ENCODE results near the gene MARCHF2. TPM values are rescaled to one million over a fixed set of nuclear protein-coding genes. Genes with fewer than 3 reads are reported as not detected.
A peak's percentile ranks its signal among the peaks of the same experiment; 100 is the strongest.

Gene MARCHF2
- total RNA-seq, 5 donors from 2014 or later (not counting 1 experiment from before 2014, with no cell fraction given) = 20.6 to 40.7 (median 35.6) TPM

- H3K27ac Mint-ChIP-seq = peak overlapping the region; percentile 75 to 86
- H3K9me3 ChIP-seq = no peaks in the 10 kb centered on the region
- H3K4me1 ChIP-seq (ENCODE audit: control insufficient read depth in 1 of 2, extremely low read depth in 1 of 2, insufficient read depth in 2 of 2, low read length in 2 of 2) = peaks cover 7 to 41% of the 10 kb centered on the region in 2 experiments
- POLR2A ChIA-PET = no interaction called here
- CTCF ChIA-PET = interaction anchor here in 1 of 2 donors (0.6 to 2.5 kb wide), 2 partner anchors 22 to 825 kb away, joined by 4 to 24 read pairs; partner anchors contain the start of gene MARCHF2
- peak overlapping the region; percentile 55 for H3K27ac ChIP-seq (ENCODE audit: low read length)
- H3K4me1 Mint-ChIP-seq = peaks cover 26 to 47% (median 34%) of the 10 kb centered on the region in 3 donors
- no peaks in the 10 kb centered on the region for H3K27me3 ChIP-seq (replicated peaks in 1 of 2; ENCODE audit: control insufficient read depth in 2 of 2, extremely low read depth in 1 of 2, insufficient read depth in 2 of 2, low read length in 1 of 2)
- H3K27me3 Mint-ChIP-seq = no peaks in the 10 kb centered on the region
- peak overlapping the region; percentile 74 to 87 (median 80) for H3K4me3 Mint-ChIP-seq
- no peaks in the 10 kb centered on the region for H3K9me3 Mint-ChIP-seq
- peak overlapping the region in 1 of 2 donors; percentile 79 for H3K4me3 ChIP-seq (ENCODE audit: control insufficient read depth in 1 of 2, extremely low read depth in 1 of 2, low read length in 1 of 2)
- ATAC-seq (replicated peaks in 1 of 4) = no peak
- DNase-seq = peak in 2 of 35 experiments; percentile 3 to 14
- H3K36me3 ChIP-seq (ENCODE audit: control insufficient read depth in 2 of 2, extremely low read depth in 1 of 2, insufficient read depth in 1 of 2, low read length in 1 of 2) = peaks cover 6 to 7% of the 10 kb centered on the region in 2 donors
- H3K36me3 Mint-ChIP-seq = peaks cover 7% of the 10 kb centered on the region
- 74% methylated on average over 22 of the region's 23 CpGs for WGBS (ENCODE audit: insufficient coverage)
These were observed 21.7 kb upstream of the MARCHF2 start for GRCh38 chr19:8391198-8392016.

DNA sequence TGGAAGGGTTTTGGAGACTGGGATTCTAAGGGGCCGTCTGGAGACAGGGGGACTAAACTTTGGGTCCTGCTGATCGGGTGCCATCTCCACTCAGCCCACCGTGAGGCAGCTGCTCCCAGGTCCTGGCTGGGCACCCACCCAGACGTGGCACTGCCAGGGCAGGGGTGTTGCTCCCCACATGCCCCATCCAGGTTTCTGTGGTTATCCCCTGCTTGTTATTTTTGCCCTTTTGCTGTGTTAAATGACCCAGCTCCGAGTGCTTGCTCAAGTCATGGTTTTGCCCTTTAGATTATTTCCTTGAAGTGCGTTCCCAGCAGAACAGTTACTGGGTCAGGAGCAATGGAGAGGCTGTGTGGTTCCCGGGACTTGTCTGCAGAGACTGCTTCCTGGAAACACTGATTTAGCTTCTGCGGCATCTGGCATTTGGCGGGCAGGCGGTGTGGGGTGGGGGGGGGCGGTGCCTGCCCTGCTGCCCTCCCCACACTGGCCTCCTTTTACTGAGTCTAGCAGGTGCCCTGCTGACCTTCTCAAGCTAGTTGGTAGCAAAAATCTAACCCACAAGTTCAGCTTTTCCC lies 21.0 kb upstream of the MARCHF2 start:
- Histone ChIP-seq H3K27me3 (replicated peaks in 1 of 2; ENCODE audit: control insufficient read depth in 2 of 2, extremely low read depth in 1 of 2, insufficient read depth in 2 of 2, low read length in 1 of 2) (no peaks in the 10 kb centered on the region), H3K27ac (ENCODE audit: low read length) (no peak overlapping the region), H3K4me1 (ENCODE audit: control insufficient read depth in 1 of 2, extremely low read depth in 1 of 2, insufficient read depth in 2 of 2, low read length in 2 of 2) (peaks cover 7 to 48% of the 10 kb centered on the region in 2 experiments), H3K4me3 (ENCODE audit: control insufficient read depth in 1 of 2, extremely low read depth in 1 of 2, low read length in 1 of 2) (no peak overlapping the region), H3K9me3 (no peaks in the 10 kb centered on the region), H3K36me3 (ENCODE audit: control insufficient read depth in 2 of 2, extremely low read depth in 1 of 2, insufficient read depth in 1 of 2, low read length in 1 of 2) (peaks cover 6 to 7% of the 10 kb centered on the region in 2 donors)
- peaks cover 3% of the 10 kb centered on the region for H3K36me3 Mint-ChIP-seq
- ChIA-PET POLR2A (interaction anchor here in 1 of 2 donors (0.6 kb wide), 1 partner anchor 51 kb away, joined by 5 read pairs; no protein-coding TSS in a partner anchor), CTCF (interaction anchor here (0.6 to 2.5 kb wide), 4 partner anchors 21 to 826 kb away, joined by 3 to 24 read pairs (median 4); partner anchors contain the start of gene MARCHF2 (in 1 of the 2))
- H3K9me3 Mint-ChIP-seq = no peaks in the 10 kb centered on the region
- DNase-seq = no peak
- 60% methylated on average over 10 of the region's 11 CpGs for WGBS (ENCODE audit: insufficient coverage)
- H3K27me3 Mint-ChIP-seq = no peaks in the 10 kb centered on the region
- peak overlapping the region; percentile 25 to 87 (median 53) for H3K4me3 Mint-ChIP-seq
- peaks cover 33 to 50% (median 40%) of the 10 kb centered on the region in 3 donors for H3K4me1 Mint-ChIP-seq
- peak overlapping the region; percentile 36 to 64 for H3K27ac Mint-ChIP-seq
- no peak for ATAC-seq (replicated peaks in 1 of 4)

- DNase-seq = no peak
- 90% methylated on average over 8 of the region's 8 CpGs for WGBS (ENCODE audit: insufficient coverage)
- ChIA-PET POLR2A (no interaction called here), CTCF (interaction anchor here (0.5 to 0.6 kb wide), 2 partner anchors 21 to 22 kb away, joined by 3 read pairs; no protein-coding TSS in a partner anchor)
- Histone ChIP-seq H3K36me3 (ENCODE audit: control insufficient read depth in 2 of 2, extremely low read depth in 1 of 2, insufficient read depth in 1 of 2, low read length in 1 of 2) (peaks cover 12 to 13% of the 10 kb centered on the region in 2 donors), H3K4me1 (ENCODE audit: control insufficient read depth in 1 of 2, extremely low read depth in 1 of 2, insufficient read depth in 2 of 2, low read length in 2 of 2) (peaks cover 7 to 57% of the 10 kb centered on the region in 2 experiments), H3K27me3 (replicated peaks in 1 of 2; ENCODE audit: control insufficient read depth in 2 of 2, extremely low read depth in 1 of 2, insufficient read depth in 2 of 2, low read length in 1 of 2) (no peaks in the 10 kb centered on the region), H3K4me3 (ENCODE audit: control insufficient read depth in 1 of 2, extremely low read depth in 1 of 2, low read length in 1 of 2) (no peak overlapping the region), H3K27ac (ENCODE audit: low read length) (no peak overlapping the region), H3K9me3 (no peaks in the 10 kb centered on the region)
- H3K27me3 Mint-ChIP-seq = no peaks in the 10 kb centered on the region
- H3K4me3 Mint-ChIP-seq = peak overlapping the region in 1 of 3 donors; percentile 21
- H3K36me3 Mint-ChIP-seq = peaks cover 3% of the 10 kb centered on the region
- peaks cover 36 to 58% (median 43%) of the 10 kb centered on the region in 3 donors for H3K4me1 Mint-ChIP-seq
- H3K27ac Mint-ChIP-seq = peak overlapping the region in 1 of 2 donors; percentile 23
- H3K9me3 Mint-ChIP-seq = no peaks in the 10 kb centered on the region
- no peak for ATAC-seq (replicated peaks in 1 of 4)
These were observed 19.8 kb upstream of the MARCHF2 start for GRCh38 chr19:8393192-8393870.

DNA sequence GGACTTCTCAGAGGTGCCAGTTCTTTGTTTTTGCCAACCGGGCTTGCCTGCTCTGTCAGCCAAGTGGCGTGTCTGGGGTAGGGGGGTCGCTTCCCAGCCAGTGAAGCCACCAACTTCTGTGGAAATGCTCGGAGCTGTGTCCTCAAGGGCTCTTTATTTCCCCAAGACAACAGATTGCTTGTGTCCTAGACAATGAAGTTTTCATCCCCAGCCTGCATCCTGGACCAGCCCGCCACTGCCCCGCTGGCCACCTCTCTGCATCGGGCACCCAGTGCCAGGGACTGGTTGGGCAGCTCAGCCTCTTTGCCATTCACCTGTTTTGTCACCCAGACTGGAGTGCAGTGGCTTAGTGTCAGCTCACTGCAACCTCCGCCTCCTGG lies 19.2 kb upstream of the MARCHF2 start:
- H3K9me3 ChIP-seq = no peaks in the 10 kb centered on the region
- no peak overlapping the region for H3K27ac ChIP-seq (ENCODE audit: low read length)
- Mint-ChIP-seq H3K4me1 (peaks cover 36 to 58% (median 43%) of the 10 kb centered on the region in 3 donors), H3K9me3 (no peaks in the 10 kb centered on the region), H3K27ac (no peak overlapping the region), H3K36me3 (peaks cover 3% of the 10 kb centered on the region), H3K27me3 (no peaks in the 10 kb centered on the region), H3K4me3 (no peak overlapping the region)
- DNase-seq (no peak), ATAC-seq (replicated peaks in 1 of 4) (no peak)
- no peaks in the 10 kb centered on the region for H3K27me3 ChIP-seq (replicated peaks in 1 of 2; ENCODE audit: control insufficient read depth in 2 of 2, extremely low read depth in 1 of 2, insufficient read depth in 2 of 2, low read length in 1 of 2)
- CTCF ChIA-PET = interaction anchor here (0.5 to 0.6 kb wide), 2 partner anchors 21 to 1708 kb away, joined by 3 read pairs; no protein-coding TSS in a partner anchor
- peaks cover 12 to 14% of the 10 kb centered on the region in 2 donors for H3K36me3 ChIP-seq (ENCODE audit: control insufficient read depth in 2 of 2, extremely low read depth in 1 of 2, insufficient read depth in 1 of 2, low read length in 1 of 2)
- POLR2A ChIA-PET = no interaction called here
- peaks cover 7 to 57% of the 10 kb centered on the region in 2 experiments for H3K4me1 ChIP-seq (ENCODE audit: control insufficient read depth in 1 of 2, extremely low read depth in 1 of 2, insufficient read depth in 2 of 2, low read length in 2 of 2)
- H3K4me3 ChIP-seq (ENCODE audit: control insufficient read depth in 1 of 2, extremely low read depth in 1 of 2, low read length in 1 of 2) = no peak overlapping the region
- 90% methylated on average over 4 of the region's 8 CpGs for WGBS (ENCODE audit: insufficient coverage)

DNA sequence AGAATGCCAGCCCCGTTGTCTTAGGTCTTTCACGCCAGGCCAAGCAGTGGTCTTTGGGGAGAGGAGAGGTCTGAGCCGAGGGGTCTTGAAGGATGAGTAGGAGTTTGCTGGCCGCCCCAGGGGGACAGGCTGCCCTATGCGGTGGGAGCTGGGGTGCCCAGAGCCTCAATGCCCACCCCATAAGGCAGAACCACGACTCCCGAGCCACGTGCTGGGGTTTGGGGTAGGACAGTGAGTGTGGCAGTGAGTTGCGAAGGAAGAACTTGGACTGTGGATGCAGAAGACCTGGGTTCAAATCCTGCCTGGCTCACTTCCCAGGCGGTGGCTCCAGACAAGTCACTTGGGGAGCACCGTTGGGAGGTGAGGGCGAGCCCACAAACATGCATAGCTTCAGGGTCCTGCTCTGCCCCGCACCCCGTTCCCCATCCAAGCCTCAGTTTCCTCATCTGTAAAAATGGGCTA lies 17.5 kb upstream of the MARCHF2 start:
- ATAC-seq (replicated peaks in 1 of 4) (no peak), DNase-seq (no peak)
- Histone ChIP-seq H3K4me1 (ENCODE audit: control insufficient read depth in 1 of 2, extremely low read depth in 1 of 2, insufficient read depth in 2 of 2, low read length in 2 of 2) (peaks cover 6 to 48% of the 10 kb centered on the region in 2 experiments), H3K36me3 (ENCODE audit: control insufficient read depth in 2 of 2, extremely low read depth in 1 of 2, insufficient read depth in 1 of 2, low read length in 1 of 2) (peaks cover 15 to 24% of the 10 kb centered on the region in 2 donors), H3K9me3 (no peaks in the 10 kb centered on the region), H3K4me3 (ENCODE audit: control insufficient read depth in 1 of 2, extremely low read depth in 1 of 2, low read length in 1 of 2) (no peak overlapping the region), H3K27ac (ENCODE audit: low read length) (no peak overlapping the region), H3K27me3 (replicated peaks in 1 of 2; ENCODE audit: control insufficient read depth in 2 of 2, extremely low read depth in 1 of 2, insufficient read depth in 2 of 2, low read length in 1 of 2) (no peaks in the 10 kb centered on the region)
- H3K27ac Mint-ChIP-seq = no peak overlapping the region
- H3K27me3 Mint-ChIP-seq = no peaks in the 10 kb centered on the region
- peaks cover 8% of the 10 kb centered on the region for H3K36me3 Mint-ChIP-seq
- WGBS (ENCODE audit: insufficient coverage) = 93% methylated on average over 13 of the region's 14 CpGs
- H3K9me3 Mint-ChIP-seq = no peaks in the 10 kb centered on the region
- POLR2A ChIA-PET = no interaction called here
- CTCF ChIA-PET = no interaction called here
- H3K4me3 Mint-ChIP-seq = no peak overlapping the region
- peaks cover 36 to 50% (median 38%) of the 10 kb centered on the region in 3 donors for H3K4me1 Mint-ChIP-seq

DNA sequence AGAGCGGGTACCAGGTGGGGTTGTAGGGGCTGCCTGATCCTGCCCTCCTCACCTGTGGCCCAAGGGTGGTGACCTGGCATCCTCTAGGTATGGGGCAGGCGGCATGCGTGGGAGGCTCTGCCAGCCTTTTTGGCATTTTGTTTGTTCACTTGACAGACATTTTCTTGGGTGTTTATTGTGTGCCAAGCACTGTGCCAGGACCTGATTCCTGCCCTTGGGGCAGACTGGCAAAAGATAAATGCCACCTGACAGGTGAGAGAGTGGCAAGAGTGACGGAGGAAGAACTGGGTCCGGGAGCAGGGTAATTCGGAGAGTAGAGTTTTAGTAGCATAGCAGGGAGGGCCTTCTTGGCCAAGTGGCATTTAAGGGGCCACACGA lies 16.9 kb upstream of the MARCHF2 start:
- Mint-ChIP-seq H3K4me1 (peaks cover 31 to 45% (median 33%) of the 10 kb centered on the region in 3 donors), H3K9me3 (no peaks in the 10 kb centered on the region), H3K36me3 (peaks cover 8% of the 10 kb centered on the region), H3K4me3 (no peak overlapping the region), H3K27me3 (no peaks in the 10 kb centered on the region), H3K27ac (peak overlapping the region in 1 of 2 donors; percentile 49)
- 83% methylated on average over 7 of the region's 7 CpGs for WGBS (ENCODE audit: insufficient coverage)
- ChIA-PET CTCF (no interaction called here), POLR2A (no interaction called here)
- no peaks in the 10 kb centered on the region for H3K27me3 ChIP-seq (replicated peaks in 1 of 2; ENCODE audit: control insufficient read depth in 2 of 2, extremely low read depth in 1 of 2, insufficient read depth in 2 of 2, low read length in 1 of 2)
- no peak overlapping the region for H3K27ac ChIP-seq (ENCODE audit: low read length)
- H3K4me1 ChIP-seq (ENCODE audit: control insufficient read depth in 1 of 2, extremely low read depth in 1 of 2, insufficient read depth in 2 of 2, low read length in 2 of 2) = peaks cover 4 to 43% of the 10 kb centered on the region in 2 experiments
- ATAC-seq (replicated peaks in 1 of 4) (no peak), DNase-seq (no peak)
- no peak overlapping the region for H3K4me3 ChIP-seq (ENCODE audit: control insufficient read depth in 1 of 2, extremely low read depth in 1 of 2, low read length in 1 of 2)
- H3K36me3 ChIP-seq (ENCODE audit: control insufficient read depth in 2 of 2, extremely low read depth in 1 of 2, insufficient read depth in 1 of 2, low read length in 1 of 2) = peaks cover 15 to 24% of the 10 kb centered on the region in 2 donors
- H3K9me3 ChIP-seq = no peaks in the 10 kb centered on the region
